KBM-7 (cell line): ENCODE data around the gene KATNB1.
A peak's percentile ranks its signal among the peaks of the same experiment; 100 is the strongest.
"Not testable (repeated sequence)": the region's sequence is repeated elsewhere in the genome, so short reads cannot be mapped to it uniquely, and the experiment has no call there.

ENCODE experiments used
- DNase-seq: peaks from one replicate; pipeline ENCODE4 v3.0.0-alpha.2; 2015
- in situ Hi-C: fragments of 300-500 bp; cut with MboI; formaldehyde crosslinking; loops from 2 replicates; pipeline ENCODE4 v1.14.3; 2020; ENCODE audit warnings: low sequenced_read_pairs, low pct_unique_long_range_greater_than_20kb, mixed read lengths

The KATNB1 gene

GRCh38 chr16:57722210-57722499 is 13.4 kb upstream of the KATNB1 start:
- in situ Hi-C loops: no loop called here
- DNase-seq: no peak

DNA sequence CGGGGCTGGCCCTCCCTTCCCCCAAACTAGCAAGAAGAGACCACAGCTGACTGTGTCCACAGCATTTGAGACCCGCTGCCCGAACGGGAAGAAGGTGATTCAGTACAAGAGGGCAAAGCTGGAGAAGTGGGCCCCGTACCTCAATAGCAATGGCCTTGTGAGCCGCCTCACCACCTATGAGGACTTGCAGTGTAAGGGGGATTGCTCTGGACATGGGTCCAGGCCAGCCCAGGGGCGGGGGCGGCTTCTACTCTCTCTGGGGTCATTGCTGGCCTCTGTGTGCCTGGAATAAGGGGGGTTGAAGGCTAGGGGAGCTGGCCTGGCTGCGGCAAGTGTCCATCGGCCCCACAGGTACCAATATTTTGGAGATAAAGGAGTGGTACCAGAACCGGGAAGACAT is 12.9 kb upstream of the KATNB1 start:
- in situ Hi-C loops: no loop called here
- DNase-seq: no peak

DNA sequence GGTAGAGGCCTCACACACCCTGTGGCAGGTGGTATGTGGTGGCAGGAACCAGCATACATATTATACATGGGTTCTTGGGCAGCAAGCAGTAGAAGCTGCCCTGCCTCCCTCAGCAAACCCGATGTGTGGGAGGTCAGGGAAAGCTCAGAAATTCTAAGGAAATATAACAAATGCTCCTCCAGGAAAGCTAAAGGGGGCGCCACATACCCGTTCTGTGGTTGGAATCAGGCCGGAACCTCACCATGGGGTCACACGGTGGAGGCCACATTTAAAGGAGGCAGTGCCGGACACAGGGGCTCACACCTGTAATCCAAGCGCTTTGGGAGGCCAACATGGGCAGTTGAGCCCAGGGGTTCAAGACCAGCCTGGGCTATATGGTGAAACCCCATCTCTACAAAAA is 12.4 kb upstream of the KATNB1 start:
- peak; percentile 28 for DNase-seq
- in situ Hi-C loops: no loop called here

GRCh38 chr16:57724531-57724930 is 11.0 kb upstream of the KATNB1 start:
- in situ Hi-C loops: no loop called here
- DNase-seq: no peak

- in situ Hi-C loops: no loop called here
- peak; percentile 44 for DNase-seq
Observed at GRCh38 chr16:57725151-57725550, 10.4 kb upstream of the KATNB1 start.

DNA sequence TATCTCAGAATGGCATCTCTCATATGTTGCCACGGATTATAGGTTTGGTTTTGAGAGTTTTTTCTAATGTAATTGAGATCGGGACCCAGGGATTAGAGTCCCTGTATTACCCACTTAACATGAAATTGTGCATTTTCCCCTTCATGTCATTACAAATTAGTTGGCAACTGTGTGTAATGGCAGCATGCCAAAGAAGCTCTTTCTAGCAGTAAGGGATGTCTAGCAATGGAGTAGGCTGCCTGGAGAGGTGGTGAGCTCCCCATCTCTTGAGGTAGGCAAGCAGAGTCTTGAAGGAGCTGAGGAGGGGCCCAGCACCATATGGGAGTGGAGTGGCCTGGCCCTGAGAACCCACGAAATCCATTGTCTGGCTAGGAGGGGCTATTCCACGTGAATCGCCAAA is 10.0 kb upstream of the KATNB1 start:
- no peak for DNase-seq
- in situ Hi-C loops: no loop called here

DNA sequence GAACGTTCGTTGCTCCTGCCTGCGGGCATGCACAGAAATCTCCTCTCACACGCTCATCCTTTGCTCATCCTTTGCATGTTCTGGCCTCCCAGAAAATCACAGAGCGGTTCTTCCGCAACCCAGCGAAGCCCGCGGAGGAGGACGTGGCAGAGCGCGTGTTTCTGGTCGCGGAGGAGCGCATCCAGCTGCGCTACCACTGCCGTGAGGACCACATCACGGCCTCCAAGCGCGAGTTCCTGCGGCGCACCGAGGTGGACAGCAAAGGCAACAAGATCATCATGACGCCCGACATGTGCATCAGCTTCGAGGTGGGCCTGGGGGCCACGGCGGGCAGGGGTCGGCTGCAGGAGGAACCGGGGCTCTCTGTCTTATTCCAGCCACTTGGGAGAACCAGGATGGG is 9.6 kb upstream of the KATNB1 start:
- no peak for DNase-seq
- in situ Hi-C loops: no loop called here

- in situ Hi-C loops: no loop called here
- no peak for DNase-seq
Observed at GRCh38 chr16:57726433-57726947, 9.1 kb upstream of the KATNB1 start.

DNA sequence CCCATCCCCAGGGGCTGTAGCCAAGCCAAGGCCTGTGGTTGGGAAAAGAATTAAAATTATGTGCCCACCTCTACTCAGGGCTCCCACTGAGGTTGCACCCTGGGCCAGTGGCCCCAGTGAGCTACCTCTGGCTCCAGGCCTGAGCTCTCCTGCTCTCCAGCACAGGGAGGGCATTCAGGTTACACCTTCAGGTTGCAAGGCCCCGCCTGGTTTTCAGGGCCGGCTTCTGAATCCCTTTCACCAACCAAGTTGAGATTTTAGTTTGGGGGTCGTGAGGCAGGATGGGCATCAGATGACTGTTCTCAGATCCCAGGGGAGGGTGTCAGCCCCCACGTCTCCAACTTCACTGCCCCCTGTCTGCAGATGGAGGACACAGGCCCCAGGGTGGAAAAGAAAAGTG is 8.0 kb upstream of the KATNB1 start:
- in situ Hi-C loops: no loop called here
- no peak for DNase-seq

GRCh38 chr16:57728336-57729181 is 7.0 kb upstream of the KATNB1 start:
- in situ Hi-C loops: no loop called here
- no peak for DNase-seq

DNA sequence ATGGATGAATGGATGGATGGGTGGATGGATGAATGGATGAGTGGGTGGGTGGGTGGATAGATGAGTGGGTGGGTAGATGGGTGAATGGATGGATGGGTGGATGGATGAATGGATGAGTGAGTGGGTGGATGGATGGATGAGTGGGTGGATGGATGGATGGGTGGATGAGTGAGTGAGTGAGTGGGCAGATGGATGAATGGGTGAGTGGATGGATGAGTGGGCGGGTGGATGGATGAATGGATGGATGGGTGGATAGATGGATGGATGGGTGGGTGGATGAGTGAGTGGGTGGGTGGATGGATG is 6.4 kb upstream of the KATNB1 start:
- in situ Hi-C loops: no loop called here
- DNase-seq: no peak

GRCh38 chr16:57729852-57730251 is 5.7 kb upstream of the KATNB1 start:
- in situ Hi-C loops, DNase-seq: not testable (repeated sequence)

DNA sequence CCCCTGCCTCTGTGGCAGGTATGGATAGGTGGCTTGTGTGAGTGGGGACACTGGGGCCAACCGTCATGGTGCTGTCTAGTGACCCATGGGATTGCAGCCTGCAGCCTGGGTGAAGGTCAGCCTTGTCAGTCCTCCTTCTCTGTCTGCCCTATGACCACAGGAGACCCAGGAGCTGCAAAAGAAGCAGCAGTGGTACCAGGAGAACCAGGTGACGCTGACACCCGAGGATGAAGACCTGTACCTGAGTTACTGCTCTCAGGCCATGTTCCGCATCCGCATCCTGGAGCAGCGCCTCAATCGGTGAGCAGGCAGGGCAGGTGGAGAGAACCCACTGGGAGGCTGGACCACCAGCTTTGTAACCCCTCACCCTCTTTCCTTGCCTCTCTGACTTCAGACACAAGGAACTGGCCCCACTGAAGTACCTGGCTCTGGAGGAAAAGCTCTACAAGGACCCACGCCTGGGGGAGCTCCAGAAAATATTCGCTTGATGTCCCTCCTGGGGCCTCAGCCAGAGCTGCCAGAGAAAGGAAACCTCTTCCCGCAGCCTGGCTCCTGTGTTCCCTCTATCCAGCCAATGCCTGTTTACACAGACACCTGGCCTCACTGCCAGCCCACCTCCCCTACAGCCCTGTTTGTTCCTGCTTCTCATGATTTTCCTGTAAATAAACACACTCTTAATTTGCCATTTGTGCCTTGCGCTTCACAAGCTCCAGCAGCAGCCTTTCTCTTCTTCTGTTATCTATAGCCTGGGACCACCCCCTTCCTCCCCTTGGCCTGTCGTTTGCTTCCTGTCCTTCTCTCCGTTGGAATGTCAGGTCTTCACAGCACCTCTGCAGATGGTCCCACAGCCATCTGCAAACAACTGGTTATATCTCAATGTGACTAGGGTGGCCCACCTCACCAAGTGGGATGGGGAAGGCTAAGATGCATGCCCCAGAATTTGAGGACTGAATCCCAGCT is 4.5 kb upstream of the KATNB1 start:
- no peak for DNase-seq
- in situ Hi-C loops: no loop called here

- in situ Hi-C loops: no loop called here
- no peak for DNase-seq
Observed at GRCh38 chr16:57732037-57732436, 3.5 kb upstream of the KATNB1 start.

DNA sequence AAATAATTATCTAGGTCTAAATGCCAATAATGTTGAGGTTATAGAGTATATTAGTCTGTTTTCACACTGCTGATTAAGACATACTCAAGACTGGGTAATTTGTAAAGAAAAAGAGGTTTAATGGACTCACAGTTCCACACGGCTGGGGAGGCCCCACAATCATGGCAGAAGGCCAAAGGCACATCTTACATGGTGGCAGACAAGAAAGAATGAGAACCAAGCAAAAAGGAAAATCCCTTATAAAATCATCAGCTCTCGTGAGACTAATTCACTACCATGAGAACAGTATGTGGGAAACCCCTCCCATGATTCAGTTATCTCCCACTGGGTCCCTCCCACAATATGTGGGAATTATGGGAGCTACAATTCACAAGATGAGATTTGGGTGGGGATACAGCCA is 2.9 kb upstream of the KATNB1 start:
- in situ Hi-C loops: no loop called here
- DNase-seq: no peak

- in situ Hi-C loops: no loop called here
- no peak for DNase-seq
Observed at GRCh38 chr16:57734308-57734924, 1.2 kb upstream of the KATNB1 start.

DNA sequence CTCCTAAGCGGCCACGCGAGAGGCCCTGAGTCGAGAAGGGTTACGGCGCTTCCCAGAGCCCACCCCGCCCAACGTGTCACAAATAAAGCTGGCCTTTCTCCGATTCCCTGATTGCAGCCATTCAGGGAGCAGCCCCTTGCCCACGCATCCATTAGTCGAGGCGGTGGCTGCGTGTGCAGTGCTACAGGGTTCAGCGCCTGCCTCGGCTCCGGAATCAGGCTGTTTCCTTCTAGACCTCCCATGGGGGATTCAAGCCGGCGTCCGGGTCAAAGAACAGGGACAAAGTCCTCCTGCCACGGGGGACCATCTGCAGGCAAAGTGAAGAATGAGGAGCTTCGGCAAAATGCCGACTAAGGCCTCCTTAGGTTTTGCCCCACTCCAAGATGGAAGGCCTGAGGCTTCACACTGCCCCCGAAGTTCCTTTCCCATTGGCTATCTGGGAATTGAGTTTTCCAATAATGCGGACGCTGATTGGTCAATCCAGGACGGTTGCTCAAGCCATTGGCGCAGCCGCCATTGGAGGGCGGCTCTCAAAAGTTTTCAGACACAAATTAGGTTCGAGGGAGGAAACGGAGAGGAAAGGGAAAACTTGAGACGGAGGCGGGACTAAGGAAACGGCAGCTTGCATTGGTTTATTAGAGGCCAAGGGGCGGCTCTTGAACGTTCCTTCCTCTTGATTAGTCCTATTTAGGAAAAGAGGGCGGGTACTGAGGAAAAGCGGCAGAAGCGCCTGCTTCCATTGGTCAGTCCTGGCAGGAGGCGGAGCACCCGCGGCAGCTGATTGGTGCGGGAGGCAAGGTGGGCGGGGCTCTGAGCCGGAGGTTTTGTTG is 430 bp upstream of the KATNB1 start:
- DNase-seq: peak; percentile 100
- in situ Hi-C loops: no loop called here

GRCh38 chr16:57736419-57737351 is 1.1 kb downstream of the KATNB1 start:
- in situ Hi-C loops: no loop called here
- DNase-seq: peak; percentile 73
